GM06990 (cell line): ENCODE data around the gene GRID1.
A peak's percentile ranks its signal among the peaks of the same experiment; 100 is the strongest.

ENCODE experiments used
- DNase-seq: peaks from one replicate; pipeline ENCODE4 v3.0.0-alpha.2; 2011; ENCODE audit not compliant: insufficient read length; ENCODE audit errors: extremely low read depth
- H3K27me3 ChIP-seq: replicated peaks from 2 replicates; pipeline ENCODE4 v1.6.0; 2011; ENCODE audit warnings: low read length; ENCODE audit not compliant: control insufficient read depth, insufficient read depth
- H3K36me3 ChIP-seq: 2 replicates; pipeline ENCODE4 v1.5.1; 2011; ENCODE audit warnings: low read length; ENCODE audit not compliant: control insufficient read depth, insufficient read depth
- H3K4me3 ChIP-seq: replicated peaks from 2 replicates; pipeline ENCODE4 v1.5.1; 2011; ENCODE audit warnings: low read depth, mild to moderate bottlenecking, control low read depth, low read length
- CTCF ChIP-seq: IDR thresholded peaks from 2 replicates; pipeline ENCODE4 v1.5.1; 2011; ENCODE audit warnings: low read length, control low read depth, mild to moderate bottlenecking, inconsistent platforms; ENCODE audit not compliant: insufficient read depth, poor library complexity, severe bottlenecking

GRID1 gene

GRCh38 chr10:86377797-86378146, 11.2 kb upstream of the GRID1 start:
- H3K4me3 ChIP-seq: no peak overlapping the region
- no peak for TF ChIP-seq CTCF

GRCh38 chr10:86376852-86377796, 10.5 kb upstream of the GRID1 start:
- Histone ChIP-seq H3K4me3 (no peak overlapping the region), H3K36me3 (no peaks in the 10 kb centered on the region), H3K27me3 (no peaks in the 10 kb centered on the region; the same call in 1 of the 2 replicates)
- TF ChIP-seq CTCF: peak; percentile 71
- peak; percentile 79 for DNase-seq

More at GRCh38 chr10:86377797-86378146, 11.2 kb upstream of the GRID1 start:
- DNase-seq: no peak
- Histone ChIP-seq H3K27me3 (no peaks in the 10 kb centered on the region; the same call in 1 of the 2 replicates), H3K36me3 (no peaks in the 10 kb centered on the region)

DNA sequence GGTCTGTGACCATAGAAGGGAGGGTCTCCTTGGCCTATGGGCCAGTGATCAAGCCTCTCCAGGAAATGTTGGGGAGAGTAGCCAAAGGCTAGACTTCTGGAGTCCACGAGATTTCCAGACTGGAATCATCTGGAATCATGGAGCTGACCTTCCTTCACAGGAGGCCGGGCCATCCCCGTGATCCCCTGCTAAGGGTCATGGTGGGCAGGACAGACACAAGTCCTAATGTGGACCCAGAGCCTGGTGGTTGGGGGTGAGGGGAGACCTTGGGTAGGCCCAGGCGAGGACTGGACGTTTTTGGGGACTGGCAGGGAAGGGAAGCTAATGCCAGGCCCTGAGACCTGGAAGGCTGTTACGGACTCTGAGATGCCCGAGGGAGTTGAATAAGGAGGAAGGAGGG, 9.8 kb upstream of the GRID1 start:
- Histone ChIP-seq H3K36me3 (no peaks in the 10 kb centered on the region), H3K27me3 (no peaks in the 10 kb centered on the region; the same call in 1 of the 2 replicates), H3K4me3 (no peak overlapping the region)
- TF ChIP-seq CTCF: no peak
- no peak for DNase-seq

DNA sequence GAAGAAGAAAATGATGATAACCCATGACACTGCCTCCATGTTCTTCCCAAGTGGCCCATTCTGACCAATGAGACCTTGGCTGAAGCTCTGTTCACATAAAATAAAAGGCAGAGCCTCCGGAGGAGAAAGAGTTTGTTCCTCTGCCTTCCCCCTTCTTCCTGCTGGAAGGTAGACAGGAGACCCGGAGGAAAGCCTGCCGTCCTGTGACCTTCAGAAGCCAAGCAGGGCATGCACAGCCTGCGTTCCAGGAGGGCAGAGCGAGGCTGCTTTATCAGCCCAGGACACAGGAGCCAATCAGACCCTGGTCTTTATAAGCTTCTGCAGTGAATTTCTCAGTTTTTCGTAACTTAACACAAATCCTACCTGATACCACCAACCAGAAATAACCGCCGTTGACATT, 8.6 kb upstream of the GRID1 start:
- Histone ChIP-seq H3K4me3 (no peak overlapping the region), H3K27me3 (no peaks in the 10 kb centered on the region; the same call in 1 of the 2 replicates), H3K36me3 (no peaks in the 10 kb centered on the region)
- TF ChIP-seq CTCF: no peak
- no peak for DNase-seq

DNA sequence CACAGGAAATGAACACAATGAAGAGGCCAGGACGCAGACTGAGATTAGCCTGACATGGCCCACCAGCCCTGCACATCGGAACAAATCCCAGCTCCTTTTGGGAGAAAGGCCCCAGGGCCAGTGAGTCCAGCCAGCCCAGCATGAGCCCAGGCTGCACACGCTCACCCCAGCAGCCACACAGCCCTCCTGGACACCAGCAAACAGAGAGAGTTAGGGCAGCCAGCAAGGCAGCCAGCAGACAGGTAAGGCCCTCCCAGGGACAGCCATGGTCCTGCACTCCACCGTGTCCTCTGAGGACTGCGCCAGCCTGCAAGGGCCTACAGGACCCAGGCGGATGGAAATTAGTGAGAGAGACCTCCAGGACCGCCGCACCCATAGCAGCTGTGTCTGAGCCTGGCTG, 8.1 kb upstream of the GRID1 start:
- no peak for TF ChIP-seq CTCF

More for the DNA sequence above, 8.1 kb upstream of the GRID1 start:
- Histone ChIP-seq H3K4me3 (no peak overlapping the region), H3K36me3 (no peaks in the 10 kb centered on the region), H3K27me3 (no peaks in the 10 kb centered on the region; the same call in 1 of the 2 replicates)
- DNase-seq: no peak
